Measurements from ENCODE around the gene GRID2.

DNA sequence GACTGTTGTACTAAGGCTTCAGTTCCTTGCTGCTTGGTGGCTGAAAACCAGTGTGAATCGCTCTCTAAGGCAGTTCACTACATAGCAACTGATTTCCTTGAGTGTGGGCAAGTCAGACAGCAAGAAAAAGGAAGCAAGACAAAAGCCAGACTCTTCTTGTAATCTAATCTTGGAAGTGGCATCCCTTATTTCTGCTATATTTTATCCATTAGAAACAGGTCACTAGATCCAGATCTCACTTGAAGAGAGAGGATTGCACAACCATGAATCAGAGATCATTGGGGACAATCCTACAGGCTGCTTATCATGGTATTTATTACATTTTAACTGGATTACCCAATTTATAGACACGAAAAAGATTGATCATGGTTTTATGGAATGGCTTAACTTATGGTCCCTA lies 684.5 kb downstream of the GRID2 start:
- TF ChIP-seq, protein P1, sequence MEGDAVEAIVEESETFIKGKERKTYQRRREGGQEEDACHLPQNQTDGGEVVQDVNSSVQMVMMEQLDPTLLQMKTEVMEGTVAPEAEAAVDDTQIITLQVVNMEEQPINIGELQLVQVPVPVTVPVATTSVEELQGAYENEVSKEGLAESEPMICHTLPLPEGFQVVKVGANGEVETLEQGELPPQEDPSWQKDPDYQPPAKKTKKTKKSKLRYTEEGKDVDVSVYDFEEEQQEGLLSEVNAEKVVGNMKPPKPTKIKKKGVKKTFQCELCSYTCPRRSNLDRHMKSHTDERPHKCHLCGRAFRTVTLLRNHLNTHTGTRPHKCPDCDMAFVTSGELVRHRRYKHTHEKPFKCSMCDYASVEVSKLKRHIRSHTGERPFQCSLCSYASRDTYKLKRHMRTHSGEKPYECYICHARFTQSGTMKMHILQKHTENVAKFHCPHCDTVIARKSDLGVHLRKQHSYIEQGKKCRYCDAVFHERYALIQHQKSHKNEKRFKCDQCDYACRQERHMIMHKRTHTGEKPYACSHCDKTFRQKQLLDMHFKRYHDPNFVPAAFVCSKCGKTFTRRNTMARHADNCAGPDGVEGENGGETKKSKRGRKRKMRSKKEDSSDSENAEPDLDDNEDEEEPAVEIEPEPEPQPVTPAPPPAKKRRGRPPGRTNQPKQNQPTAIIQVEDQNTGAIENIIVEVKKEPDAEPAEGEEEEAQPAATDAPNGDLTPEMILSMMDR (IDR thresholded peaks at IDR 0.05) = no peak
- TF ChIP-seq POLR2AphosphoS5 (IDR thresholded peaks at IDR 0.05; ENCODE audit: low read depth, low read length) (no peak), CHD2 (IDR thresholded peaks at IDR 0.05; ENCODE audit: low read length, partially characterized antibody) (no peak), RAD21 (IDR thresholded peaks at IDR 0.05; ENCODE audit: low read length) (no peak), RFX5 (IDR thresholded peaks at IDR 0.05; ENCODE audit: low read length) (no peak), YY1 (IDR thresholded peaks at IDR 0.05; ENCODE audit: low read depth) (no peak), JUND (IDR thresholded peaks at IDR 0.05) (no peak)
- TF ChIP-seq, protein P2, sequence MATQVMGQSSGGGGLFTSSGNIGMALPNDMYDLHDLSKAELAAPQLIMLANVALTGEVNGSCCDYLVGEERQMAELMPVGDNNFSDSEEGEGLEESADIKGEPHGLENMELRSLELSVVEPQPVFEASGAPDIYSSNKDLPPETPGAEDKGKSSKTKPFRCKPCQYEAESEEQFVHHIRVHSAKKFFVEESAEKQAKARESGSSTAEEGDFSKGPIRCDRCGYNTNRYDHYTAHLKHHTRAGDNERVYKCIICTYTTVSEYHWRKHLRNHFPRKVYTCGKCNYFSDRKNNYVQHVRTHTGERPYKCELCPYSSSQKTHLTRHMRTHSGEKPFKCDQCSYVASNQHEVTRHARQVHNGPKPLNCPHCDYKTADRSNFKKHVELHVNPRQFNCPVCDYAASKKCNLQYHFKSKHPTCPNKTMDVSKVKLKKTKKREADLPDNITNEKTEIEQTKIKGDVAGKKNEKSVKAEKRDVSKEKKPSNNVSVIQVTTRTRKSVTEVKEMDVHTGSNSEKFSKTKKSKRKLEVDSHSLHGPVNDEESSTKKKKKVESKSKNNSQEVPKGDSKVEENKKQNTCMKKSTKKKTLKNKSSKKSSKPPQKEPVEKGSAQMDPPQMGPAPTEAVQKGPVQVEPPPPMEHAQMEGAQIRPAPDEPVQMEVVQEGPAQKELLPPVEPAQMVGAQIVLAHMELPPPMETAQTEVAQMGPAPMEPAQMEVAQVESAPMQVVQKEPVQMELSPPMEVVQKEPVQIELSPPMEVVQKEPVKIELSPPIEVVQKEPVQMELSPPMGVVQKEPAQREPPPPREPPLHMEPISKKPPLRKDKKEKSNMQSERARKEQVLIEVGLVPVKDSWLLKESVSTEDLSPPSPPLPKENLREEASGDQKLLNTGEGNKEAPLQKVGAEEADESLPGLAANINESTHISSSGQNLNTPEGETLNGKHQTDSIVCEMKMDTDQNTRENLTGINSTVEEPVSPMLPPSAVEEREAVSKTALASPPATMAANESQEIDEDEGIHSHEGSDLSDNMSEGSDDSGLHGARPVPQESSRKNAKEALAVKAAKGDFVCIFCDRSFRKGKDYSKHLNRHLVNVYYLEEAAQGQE (IDR thresholded peaks at IDR 0.05; ENCODE audit: low read depth, low read length) = no peak
- TF ChIP-seq, protein P3, sequence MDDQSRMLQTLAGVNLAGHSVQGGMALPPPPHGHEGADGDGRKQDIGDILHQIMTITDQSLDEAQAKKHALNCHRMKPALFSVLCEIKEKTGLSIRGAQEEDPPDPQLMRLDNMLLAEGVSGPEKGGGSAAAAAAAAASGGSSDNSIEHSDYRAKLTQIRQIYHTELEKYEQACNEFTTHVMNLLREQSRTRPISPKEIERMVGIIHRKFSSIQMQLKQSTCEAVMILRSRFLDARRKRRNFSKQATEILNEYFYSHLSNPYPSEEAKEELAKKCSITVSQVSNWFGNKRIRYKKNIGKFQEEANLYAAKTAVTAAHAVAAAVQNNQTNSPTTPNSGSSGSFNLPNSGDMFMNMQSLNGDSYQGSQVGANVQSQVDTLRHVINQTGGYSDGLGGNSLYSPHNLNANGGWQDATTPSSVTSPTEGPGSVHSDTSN (IDR thresholded peaks at IDR 0.05) = no peak

All from SK-N-SH (cell line).